GM23338 (cell line): ENCODE measurements around the gene TCEAL8.

Source experiments
- CREB1 ChIP-seq: fragments of 250-450 bp; sonication (Bioruptor Pico); IDR thresholded peaks from 2 replicates; pipeline ENCODE4 v1.5.0; 2020; ENCODE audit warnings: low read depth, mild to moderate bottlenecking, moderate library complexity
- EZH2 ChIP-seq: fragments of 200-600 bp; sonication (generic); IDR thresholded peaks from one replicate; pipeline ENCODE4 v1.8.0; 2017; ENCODE audit warnings: antibody characterized with exemption, mild to moderate bottlenecking, low read depth; ENCODE audit not compliant: unreplicated experiment
- EZH2phosphoT487 ChIP-seq: fragments of 200-600 bp; sonication (generic); IDR thresholded peaks from one replicate; pipeline ENCODE4 v1.8.1; 2018; ENCODE audit warnings: antibody characterized with exemption; ENCODE audit not compliant: unreplicated experiment
- JUNB ChIP-seq: IDR thresholded peaks from one replicate; pipeline ENCODE4 v1.6.1; 2016; ENCODE audit warnings: antibody characterized with exemption; ENCODE audit not compliant: unreplicated experiment
- NANOG ChIP-seq: IDR thresholded peaks from 2 replicates; pipeline ENCODE4 v1.6.1; 2016; ENCODE audit warnings: antibody characterized with exemption, borderline replicate concordance
- POLR2AphosphoS5 ChIP-seq: IDR thresholded peaks from 2 replicates; pipeline ENCODE4 v1.6.1; 2016; ENCODE audit warnings: antibody characterized with exemption, low read depth
- ZNF114 ChIP-seq: fragments of 250-450 bp; sonication (Bioruptor Pico); IDR thresholded peaks from 2 replicates; pipeline ENCODE4 v1.5.0; 2020; ENCODE audit warnings: mild to moderate bottlenecking, moderate library complexity
- ZNF331 ChIP-seq: fragments of 250-450 bp; sonication (Bioruptor Pico); IDR thresholded peaks from 2 replicates; pipeline ENCODE4 v1.5.0; 2020; ENCODE audit warnings: low read depth, mild to moderate bottlenecking, moderate library complexity
- TF ChIP-seq, protein P1 (sequence below), 2 experiments: fragments of 200-600 bp in 1 of 2; sonication (generic) in 1 of 2; conservative IDR thresholded peaks; 2 replicates each; pipeline versions ENCODE4 v1.5.1 to v1.6.1; 2016 to 2017; ENCODE audit warnings: antibody characterized with exemption in 2 of 2, low read depth in 2 of 2, mild to moderate bottlenecking in 2 of 2, moderate library complexity in 1 of 2
- TF ChIP-seq, protein P2 (sequence below): IDR thresholded peaks from one replicate; pipeline ENCODE4 v1.6.1; 2018; ENCODE audit warnings: antibody characterized with exemption; ENCODE audit not compliant: unreplicated experiment
- TF ChIP-seq, protein P3 (sequence below): IDR thresholded peaks from 2 replicates; pipeline ENCODE4 v1.6.1; 2016; ENCODE audit warnings: antibody characterized with exemption
- TF ChIP-seq, protein P4 (sequence below): fragments of 250-450 bp; sonication (Bioruptor Pico); IDR thresholded peaks from 2 replicates; pipeline ENCODE4 v1.5.0; 2020; ENCODE audit warnings: mild to moderate bottlenecking, moderate library complexity

DNA sequence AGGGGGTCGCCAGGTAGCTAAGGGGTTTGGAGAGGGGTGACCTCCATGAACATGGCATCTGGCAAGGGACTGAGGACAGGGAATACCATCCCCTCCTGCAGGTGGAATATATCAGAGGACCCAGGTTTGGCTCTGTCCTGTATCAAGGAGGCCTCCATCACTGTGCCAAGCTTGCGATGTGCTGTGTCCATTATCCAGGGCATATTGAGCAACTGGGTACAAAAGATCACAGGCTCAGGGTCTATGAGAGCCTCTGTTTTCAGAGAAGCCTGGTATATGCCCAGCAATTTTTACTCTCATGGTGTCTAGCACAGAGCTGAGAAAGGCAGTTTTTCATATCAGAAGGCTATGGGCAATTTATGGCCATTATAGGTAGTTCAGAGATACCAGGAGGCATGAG, 38.2 kb upstream of the TCEAL8 start:
- TF ChIP-seq, protein P1, sequence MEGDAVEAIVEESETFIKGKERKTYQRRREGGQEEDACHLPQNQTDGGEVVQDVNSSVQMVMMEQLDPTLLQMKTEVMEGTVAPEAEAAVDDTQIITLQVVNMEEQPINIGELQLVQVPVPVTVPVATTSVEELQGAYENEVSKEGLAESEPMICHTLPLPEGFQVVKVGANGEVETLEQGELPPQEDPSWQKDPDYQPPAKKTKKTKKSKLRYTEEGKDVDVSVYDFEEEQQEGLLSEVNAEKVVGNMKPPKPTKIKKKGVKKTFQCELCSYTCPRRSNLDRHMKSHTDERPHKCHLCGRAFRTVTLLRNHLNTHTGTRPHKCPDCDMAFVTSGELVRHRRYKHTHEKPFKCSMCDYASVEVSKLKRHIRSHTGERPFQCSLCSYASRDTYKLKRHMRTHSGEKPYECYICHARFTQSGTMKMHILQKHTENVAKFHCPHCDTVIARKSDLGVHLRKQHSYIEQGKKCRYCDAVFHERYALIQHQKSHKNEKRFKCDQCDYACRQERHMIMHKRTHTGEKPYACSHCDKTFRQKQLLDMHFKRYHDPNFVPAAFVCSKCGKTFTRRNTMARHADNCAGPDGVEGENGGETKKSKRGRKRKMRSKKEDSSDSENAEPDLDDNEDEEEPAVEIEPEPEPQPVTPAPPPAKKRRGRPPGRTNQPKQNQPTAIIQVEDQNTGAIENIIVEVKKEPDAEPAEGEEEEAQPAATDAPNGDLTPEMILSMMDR (conservative IDR thresholded peaks at IDR 0.05; ENCODE audit: low read depth in 2 of 2) = no peak
- TF ChIP-seq, protein P2, sequence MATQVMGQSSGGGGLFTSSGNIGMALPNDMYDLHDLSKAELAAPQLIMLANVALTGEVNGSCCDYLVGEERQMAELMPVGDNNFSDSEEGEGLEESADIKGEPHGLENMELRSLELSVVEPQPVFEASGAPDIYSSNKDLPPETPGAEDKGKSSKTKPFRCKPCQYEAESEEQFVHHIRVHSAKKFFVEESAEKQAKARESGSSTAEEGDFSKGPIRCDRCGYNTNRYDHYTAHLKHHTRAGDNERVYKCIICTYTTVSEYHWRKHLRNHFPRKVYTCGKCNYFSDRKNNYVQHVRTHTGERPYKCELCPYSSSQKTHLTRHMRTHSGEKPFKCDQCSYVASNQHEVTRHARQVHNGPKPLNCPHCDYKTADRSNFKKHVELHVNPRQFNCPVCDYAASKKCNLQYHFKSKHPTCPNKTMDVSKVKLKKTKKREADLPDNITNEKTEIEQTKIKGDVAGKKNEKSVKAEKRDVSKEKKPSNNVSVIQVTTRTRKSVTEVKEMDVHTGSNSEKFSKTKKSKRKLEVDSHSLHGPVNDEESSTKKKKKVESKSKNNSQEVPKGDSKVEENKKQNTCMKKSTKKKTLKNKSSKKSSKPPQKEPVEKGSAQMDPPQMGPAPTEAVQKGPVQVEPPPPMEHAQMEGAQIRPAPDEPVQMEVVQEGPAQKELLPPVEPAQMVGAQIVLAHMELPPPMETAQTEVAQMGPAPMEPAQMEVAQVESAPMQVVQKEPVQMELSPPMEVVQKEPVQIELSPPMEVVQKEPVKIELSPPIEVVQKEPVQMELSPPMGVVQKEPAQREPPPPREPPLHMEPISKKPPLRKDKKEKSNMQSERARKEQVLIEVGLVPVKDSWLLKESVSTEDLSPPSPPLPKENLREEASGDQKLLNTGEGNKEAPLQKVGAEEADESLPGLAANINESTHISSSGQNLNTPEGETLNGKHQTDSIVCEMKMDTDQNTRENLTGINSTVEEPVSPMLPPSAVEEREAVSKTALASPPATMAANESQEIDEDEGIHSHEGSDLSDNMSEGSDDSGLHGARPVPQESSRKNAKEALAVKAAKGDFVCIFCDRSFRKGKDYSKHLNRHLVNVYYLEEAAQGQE = no peak
- no peak for TF ChIP-seq POLR2AphosphoS5
- no peak for TF ChIP-seq CREB1 (CRISPR knock-in tag)
- no peak for TF ChIP-seq EZH2
- TF ChIP-seq EZH2phosphoT487 = no peak
- TF ChIP-seq, protein P3, sequence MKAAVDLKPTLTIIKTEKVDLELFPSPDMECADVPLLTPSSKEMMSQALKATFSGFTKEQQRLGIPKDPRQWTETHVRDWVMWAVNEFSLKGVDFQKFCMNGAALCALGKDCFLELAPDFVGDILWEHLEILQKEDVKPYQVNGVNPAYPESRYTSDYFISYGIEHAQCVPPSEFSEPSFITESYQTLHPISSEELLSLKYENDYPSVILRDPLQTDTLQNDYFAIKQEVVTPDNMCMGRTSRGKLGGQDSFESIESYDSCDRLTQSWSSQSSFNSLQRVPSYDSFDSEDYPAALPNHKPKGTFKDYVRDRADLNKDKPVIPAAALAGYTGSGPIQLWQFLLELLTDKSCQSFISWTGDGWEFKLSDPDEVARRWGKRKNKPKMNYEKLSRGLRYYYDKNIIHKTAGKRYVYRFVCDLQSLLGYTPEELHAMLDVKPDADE = no peak
- no peak for TF ChIP-seq JUNB
- TF ChIP-seq NANOG = no peak
- no peak for TF ChIP-seq ZNF114
- TF ChIP-seq, protein P4, sequence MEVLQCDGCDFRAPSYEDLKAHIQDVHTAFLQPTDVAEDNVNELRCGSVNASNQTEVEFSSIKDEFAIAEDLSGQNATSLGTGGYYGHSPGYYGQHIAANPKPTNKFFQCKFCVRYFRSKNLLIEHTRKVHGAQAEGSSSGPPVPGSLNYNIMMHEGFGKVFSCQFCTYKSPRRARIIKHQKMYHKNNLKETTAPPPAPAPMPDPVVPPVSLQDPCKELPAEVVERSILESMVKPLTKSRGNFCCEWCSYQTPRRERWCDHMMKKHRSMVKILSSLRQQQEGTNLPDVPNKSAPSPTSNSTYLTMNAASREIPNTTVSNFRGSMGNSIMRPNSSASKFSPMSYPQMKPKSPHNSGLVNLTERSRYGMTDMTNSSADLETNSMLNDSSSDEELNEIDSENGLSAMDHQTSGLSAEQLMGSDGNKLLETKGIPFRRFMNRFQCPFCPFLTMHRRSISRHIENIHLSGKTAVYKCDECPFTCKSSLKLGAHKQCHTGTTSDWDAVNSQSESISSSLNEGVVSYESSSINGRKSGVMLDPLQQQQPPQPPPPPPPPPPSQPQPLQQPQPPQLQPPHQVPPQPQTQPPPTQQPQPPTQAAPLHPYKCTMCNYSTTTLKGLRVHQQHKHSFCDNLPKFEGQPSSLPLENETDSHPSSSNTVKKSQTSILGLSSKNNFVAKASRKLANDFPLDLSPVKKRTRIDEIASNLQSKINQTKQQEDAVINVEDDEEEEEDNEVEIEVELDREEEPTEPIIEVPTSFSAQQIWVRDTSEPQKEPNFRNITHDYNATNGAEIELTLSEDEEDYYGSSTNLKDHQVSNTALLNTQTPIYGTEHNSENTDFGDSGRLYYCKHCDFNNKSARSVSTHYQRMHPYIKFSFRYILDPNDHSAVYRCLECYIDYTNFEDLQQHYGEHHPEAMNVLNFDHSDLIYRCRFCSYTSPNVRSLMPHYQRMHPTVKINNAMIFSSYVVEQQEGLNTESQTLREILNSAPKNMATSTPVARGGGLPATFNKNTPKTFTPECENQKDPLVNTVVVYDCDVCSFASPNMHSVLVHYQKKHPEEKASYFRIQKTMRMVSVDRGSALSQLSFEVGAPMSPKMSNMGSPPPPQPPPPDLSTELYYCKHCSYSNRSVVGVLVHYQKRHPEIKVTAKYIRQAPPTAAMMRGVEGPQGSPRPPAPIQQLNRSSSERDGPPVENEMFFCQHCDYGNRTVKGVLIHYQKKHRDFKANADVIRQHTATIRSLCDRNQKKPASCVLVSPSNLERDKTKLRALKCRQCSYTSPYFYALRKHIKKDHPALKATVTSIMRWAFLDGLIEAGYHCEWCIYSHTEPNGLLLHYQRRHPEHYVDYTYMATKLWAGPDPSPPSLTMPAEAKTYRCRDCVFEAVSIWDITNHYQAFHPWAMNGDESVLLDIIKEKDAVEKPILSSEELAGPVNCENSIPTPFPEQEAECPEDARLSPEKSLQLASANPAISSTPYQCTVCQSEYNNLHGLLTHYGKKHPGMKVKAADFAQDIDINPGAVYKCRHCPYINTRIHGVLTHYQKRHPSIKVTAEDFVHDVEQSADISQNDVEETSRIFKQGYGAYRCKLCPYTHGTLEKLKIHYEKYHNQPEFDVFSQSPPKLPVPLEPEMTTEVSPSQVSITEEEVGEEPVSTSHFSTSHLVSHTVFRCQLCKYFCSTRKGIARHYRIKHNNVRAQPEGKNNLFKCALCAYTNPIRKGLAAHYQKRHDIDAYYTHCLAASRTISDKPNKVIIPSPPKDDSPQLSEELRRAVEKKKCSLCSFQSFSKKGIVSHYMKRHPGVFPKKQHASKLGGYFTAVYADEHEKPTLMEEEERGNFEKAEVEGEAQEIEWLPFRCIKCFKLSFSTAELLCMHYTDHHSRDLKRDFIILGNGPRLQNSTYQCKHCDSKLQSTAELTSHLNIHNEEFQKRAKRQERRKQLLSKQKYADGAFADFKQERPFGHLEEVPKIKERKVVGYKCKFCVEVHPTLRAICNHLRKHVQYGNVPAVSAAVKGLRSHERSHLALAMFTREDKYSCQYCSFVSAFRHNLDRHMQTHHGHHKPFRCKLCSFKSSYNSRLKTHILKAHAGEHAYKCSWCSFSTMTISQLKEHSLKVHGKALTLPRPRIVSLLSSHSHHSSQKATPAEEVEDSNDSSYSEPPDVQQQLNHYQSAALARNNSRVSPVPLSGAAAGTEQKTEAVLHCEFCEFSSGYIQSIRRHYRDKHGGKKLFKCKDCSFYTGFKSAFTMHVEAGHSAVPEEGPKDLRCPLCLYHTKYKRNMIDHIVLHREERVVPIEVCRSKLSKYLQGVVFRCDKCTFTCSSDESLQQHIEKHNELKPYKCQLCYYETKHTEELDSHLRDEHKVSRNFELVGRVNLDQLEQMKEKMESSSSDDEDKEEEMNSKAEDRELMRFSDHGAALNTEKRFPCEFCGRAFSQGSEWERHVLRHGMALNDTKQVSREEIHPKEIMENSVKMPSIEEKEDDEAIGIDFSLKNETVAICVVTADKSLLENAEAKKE (CRISPR knock-in tag) = no peak
- TF ChIP-seq ZNF331 (CRISPR knock-in tag) = no peak
